ENCODE measurements around the gene STK11IP.

The STK11IP gene

DNA sequence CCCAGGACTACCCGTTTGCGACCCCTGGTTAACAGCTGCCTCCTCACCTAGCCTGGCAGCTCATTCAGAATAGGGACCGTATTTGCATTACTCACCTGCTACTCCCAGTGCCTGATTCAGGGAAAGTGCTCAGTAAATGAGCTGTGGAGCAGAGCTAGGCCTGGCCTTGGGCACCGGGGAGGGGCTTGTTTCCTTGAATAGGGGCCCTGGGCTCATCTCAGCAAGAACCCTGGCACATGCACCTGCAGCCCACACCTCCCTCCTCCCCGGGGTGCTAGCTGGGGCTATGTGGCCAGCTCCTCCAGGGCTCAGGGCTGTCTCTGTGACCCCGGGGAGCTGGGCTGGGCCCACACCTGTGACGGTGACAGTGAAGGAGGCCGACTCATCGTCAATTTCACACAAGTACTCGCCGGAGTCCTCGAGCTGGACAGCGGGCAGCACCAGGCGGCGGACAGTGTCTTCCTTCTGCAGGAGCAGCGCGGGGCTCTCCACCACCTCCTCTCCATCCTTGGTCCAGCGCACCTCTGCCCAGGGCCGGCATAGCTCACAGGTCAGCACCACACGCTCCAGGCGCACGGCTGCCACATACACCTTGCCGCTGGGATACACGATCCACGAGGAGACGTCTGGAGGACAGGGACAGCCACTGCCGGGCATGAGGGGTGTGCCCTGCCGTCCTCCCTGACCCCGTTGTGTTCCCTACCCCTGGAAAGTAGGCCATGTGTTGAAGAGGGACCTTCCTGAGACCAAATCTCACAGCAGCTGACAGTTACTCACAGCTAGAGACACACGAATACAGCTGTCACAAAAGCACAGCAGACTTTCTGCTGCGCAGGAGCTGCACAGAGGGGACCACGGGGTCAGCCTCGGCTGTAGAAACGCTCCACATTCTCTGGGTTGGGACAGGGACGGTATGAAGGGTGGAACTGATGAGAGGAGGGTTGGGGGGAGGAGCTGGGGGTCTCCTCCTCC lies 35.3 kb upstream of the STK11IP start:
- no peak for TF ChIP-seq SPI1 (IDR thresholded peaks at IDR 0.05; ENCODE audit: borderline replicate concordance, low read depth)
- TF ChIP-seq, protein P1, sequence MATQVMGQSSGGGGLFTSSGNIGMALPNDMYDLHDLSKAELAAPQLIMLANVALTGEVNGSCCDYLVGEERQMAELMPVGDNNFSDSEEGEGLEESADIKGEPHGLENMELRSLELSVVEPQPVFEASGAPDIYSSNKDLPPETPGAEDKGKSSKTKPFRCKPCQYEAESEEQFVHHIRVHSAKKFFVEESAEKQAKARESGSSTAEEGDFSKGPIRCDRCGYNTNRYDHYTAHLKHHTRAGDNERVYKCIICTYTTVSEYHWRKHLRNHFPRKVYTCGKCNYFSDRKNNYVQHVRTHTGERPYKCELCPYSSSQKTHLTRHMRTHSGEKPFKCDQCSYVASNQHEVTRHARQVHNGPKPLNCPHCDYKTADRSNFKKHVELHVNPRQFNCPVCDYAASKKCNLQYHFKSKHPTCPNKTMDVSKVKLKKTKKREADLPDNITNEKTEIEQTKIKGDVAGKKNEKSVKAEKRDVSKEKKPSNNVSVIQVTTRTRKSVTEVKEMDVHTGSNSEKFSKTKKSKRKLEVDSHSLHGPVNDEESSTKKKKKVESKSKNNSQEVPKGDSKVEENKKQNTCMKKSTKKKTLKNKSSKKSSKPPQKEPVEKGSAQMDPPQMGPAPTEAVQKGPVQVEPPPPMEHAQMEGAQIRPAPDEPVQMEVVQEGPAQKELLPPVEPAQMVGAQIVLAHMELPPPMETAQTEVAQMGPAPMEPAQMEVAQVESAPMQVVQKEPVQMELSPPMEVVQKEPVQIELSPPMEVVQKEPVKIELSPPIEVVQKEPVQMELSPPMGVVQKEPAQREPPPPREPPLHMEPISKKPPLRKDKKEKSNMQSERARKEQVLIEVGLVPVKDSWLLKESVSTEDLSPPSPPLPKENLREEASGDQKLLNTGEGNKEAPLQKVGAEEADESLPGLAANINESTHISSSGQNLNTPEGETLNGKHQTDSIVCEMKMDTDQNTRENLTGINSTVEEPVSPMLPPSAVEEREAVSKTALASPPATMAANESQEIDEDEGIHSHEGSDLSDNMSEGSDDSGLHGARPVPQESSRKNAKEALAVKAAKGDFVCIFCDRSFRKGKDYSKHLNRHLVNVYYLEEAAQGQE (IDR thresholded peaks at IDR 0.05; ENCODE audit: insufficient replicate concordance, low read depth): no peak
- Histone ChIP-seq H3K27ac (replicated peaks) (no peak overlapping the region), H3K4me3 (replicated peaks; ENCODE audit: insufficient read depth, low read length) (no peak overlapping the region), H3K27me3 (ENCODE audit: insufficient read depth, poor library complexity, severe bottlenecking) (no peaks in the 10 kb centered on the region)
- no peak for DNase-seq (ENCODE audit: low read depth in 1 of 2, low spot score in 1 of 2)

DNA sequence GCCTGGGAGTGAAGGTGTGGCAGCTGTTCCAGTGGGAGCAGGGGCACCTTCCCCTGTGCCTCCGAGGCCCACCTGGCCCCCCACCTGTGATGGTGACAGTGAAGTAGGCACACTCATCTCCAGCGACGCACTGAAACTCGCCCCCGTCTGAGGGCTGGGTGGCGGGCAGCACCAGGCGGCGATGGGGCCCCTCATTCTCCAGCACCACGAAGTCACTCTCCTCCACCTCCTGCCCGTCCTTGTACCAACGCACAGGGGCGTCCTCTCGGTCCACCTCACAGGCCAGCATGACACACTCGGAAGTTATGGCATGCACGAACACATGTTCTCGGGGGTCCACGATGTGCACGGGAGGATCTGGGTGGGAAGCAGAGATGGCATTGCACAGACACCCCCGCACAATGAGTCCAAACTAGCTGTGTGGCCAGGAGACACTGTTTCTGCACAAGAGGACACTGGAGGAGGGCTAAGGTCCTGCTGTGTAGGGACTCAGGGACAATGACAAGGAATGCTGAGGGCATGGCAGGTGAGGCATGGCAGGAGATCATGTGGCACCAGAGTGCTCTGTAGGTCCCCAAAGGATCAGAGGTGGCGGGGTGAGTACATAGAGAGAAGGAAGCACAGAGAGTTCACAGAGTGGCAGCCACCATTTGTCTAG lies 34.3 kb upstream of the STK11IP start:
- DNase-seq (ENCODE audit: low read depth in 1 of 2, low spot score in 1 of 2): no peak
- TF ChIP-seq SPI1 (IDR thresholded peaks at IDR 0.05; ENCODE audit: borderline replicate concordance, low read depth) (no peak), POLR2AphosphoS5 (IDR thresholded peaks at IDR 0.05; ENCODE audit: low read depth) (no peak), GABPA (IDR thresholded peaks at IDR 0.05; ENCODE audit: low read depth) (no peak)
- TF ChIP-seq, protein P1 (IDR thresholded peaks at IDR 0.05; ENCODE audit: insufficient replicate concordance, low read depth): no peak
- TF ChIP-seq, protein P2, sequence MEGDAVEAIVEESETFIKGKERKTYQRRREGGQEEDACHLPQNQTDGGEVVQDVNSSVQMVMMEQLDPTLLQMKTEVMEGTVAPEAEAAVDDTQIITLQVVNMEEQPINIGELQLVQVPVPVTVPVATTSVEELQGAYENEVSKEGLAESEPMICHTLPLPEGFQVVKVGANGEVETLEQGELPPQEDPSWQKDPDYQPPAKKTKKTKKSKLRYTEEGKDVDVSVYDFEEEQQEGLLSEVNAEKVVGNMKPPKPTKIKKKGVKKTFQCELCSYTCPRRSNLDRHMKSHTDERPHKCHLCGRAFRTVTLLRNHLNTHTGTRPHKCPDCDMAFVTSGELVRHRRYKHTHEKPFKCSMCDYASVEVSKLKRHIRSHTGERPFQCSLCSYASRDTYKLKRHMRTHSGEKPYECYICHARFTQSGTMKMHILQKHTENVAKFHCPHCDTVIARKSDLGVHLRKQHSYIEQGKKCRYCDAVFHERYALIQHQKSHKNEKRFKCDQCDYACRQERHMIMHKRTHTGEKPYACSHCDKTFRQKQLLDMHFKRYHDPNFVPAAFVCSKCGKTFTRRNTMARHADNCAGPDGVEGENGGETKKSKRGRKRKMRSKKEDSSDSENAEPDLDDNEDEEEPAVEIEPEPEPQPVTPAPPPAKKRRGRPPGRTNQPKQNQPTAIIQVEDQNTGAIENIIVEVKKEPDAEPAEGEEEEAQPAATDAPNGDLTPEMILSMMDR (IDR thresholded peaks at IDR 0.05; ENCODE audit: insufficient read depth, low read length): no peak
- H3K27ac ChIP-seq (replicated peaks): no peak overlapping the region
- no peaks in the 10 kb centered on the region for H3K27me3 ChIP-seq (ENCODE audit: insufficient read depth, poor library complexity, severe bottlenecking)
- no peak overlapping the region for H3K4me3 ChIP-seq (replicated peaks; ENCODE audit: insufficient read depth, low read length)

DNA sequence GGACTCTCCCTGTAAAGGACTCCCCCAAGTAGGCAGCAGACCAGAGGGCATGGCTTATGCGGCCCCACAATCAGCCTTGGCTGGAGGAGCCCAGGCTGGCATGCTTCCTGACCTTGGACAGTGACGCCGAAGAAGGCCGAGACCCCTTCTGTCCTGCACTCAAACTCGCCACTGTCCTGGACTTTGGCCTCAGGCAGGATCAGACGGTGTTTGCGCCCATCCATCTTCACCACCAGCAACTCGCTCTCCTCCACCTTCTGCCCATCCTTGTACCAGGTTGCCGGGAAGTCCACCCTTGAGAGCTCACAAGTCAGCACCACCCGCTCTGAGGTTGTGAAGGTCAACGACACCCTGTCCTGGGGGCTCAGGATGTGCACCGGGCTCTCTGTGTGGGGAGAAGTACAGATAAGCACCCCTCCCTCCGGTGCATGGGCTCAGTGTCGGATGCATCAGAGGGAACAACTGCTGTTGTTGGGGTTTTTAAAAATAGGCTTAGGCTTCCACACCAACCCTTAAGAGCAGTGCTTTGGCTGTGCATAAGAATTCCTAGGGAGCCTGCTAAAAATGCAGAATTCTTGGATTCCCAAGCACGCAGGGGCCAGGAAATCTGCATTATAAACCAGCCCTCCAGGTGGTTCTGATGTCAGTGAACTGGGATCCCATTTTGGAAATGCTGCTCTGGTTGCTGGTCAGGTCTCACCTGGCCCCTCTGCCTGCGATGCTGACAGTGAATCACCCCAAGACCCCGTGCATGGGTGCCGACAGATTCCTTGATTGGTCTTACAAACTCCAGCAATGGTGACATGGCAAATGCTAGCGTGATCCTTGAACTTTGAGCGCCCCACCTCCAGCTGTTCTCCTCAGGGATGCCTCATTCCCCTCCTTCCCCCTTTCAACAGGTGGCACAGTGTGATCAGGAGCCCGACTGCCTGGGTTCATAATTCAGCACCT lies 32.3 kb upstream of the STK11IP start:
- Histone ChIP-seq H3K27me3 (ENCODE audit: insufficient read depth, poor library complexity, severe bottlenecking) (peaks cover 9% of the 10 kb centered on the region), H3K4me3 (replicated peaks; ENCODE audit: insufficient read depth, low read length) (no peak overlapping the region), H3K27ac (replicated peaks) (no peak overlapping the region)
- TF ChIP-seq POLR2AphosphoS5 (IDR thresholded peaks at IDR 0.05; ENCODE audit: low read depth) (no peak), SPI1 (IDR thresholded peaks at IDR 0.05; ENCODE audit: borderline replicate concordance, low read depth) (no peak), GABPA (IDR thresholded peaks at IDR 0.05; ENCODE audit: low read depth) (no peak)
- TF ChIP-seq, protein P2 (IDR thresholded peaks at IDR 0.05; ENCODE audit: insufficient read depth, low read length): no peak
- TF ChIP-seq, protein P1 (IDR thresholded peaks at IDR 0.05; ENCODE audit: insufficient replicate concordance, low read depth): no peak
- DNase-seq (ENCODE audit: low read depth in 1 of 2, low spot score in 1 of 2): no peak
